Adrenal gland (tissue), 12 donors: ENCODE results near the gene FOXN3. TPM values are rescaled to one million over a fixed set of nuclear protein-coding genes. Genes with fewer than 3 reads are reported as not detected.
A peak's percentile ranks its signal among the peaks of the same experiment; 100 is the strongest.

ENCODE experiments used
- DNase-seq, 7 donors: peaks; one replicate each; pipeline ENCODE4 v3.0.0-alpha.2; 2019 to 2020
- H3K27ac ChIP-seq, 5 donors: fragments of 200-600 bp; sonication (generic) in 4 of 5; 1 replicate in 3 of 5; 2 replicates in 2 of 5; pipeline versions ENCODE4 v1.5.1 to v1.8.0; 2016 to 2020; ENCODE audit warnings: mild to moderate bottlenecking in 1 of 5
- H3K27me3 ChIP-seq: fragments of 200-600 bp; 2 replicates; pipeline ENCODE4 v1.8.0; 2021
- H3K36me3 ChIP-seq, 2 donors: fragments of 200-600 bp; replicated peaks in 1 of 2; 1 replicate in 1 of 2; 2 replicates in 1 of 2; pipeline versions ENCODE4 v1.5.1 to v1.8.0; 2018 to 2022
- H3K4me1 ChIP-seq, 2 donors: fragments of 200-600 bp; replicated peaks in 1 of 2; 1 replicate in 1 of 2; 2 replicates in 1 of 2; pipeline versions ENCODE4 v1.5.1 to v1.8.0; 2018 to 2021
- H3K4me3 ChIP-seq, 4 donors: fragments of 200-600 bp; sonication (generic) in 3 of 4; one replicate each; pipeline ENCODE4 v1.5.1; 2016 to 2018
- H3K9me3 ChIP-seq, 3 donors: fragments of 200-600 bp; sonication (generic) in 1 of 3; replicated peaks in 1 of 3; 1 replicate in 2 of 3; 2 replicates in 1 of 3; pipeline versions ENCODE4 v1.5.1 to v1.8.0; 2016 to 2021
- POLR2A ChIP-seq, 2 donors: fragments of 450-650 bp; IDR thresholded peaks; one replicate each; pipeline ENCODE4 v1.6.1; 2017; ENCODE audit warnings: antibody characterized with exemption in 2 of 2, mild to moderate bottlenecking in 2 of 2, moderate library complexity in 1 of 2
- WGBS, 4 donors: extraction: QIAGEN DNeasy Blood & Tissue Kit in 2 of 4; methylation state at CpG; one replicate each; pipeline versions ENCODE4 v1.1.5 to v1.1.7; 2013 to 2017; 5-methylcytosine and 5-hydroxymethylcytosine counted together
- intact Hi-C, 2 donors: fragments of 100-400 bp; cut with DNase I; formaldehyde crosslinking; loops; one replicate each; pipeline versions ENCODE4 v1.14.1 to v1.15.0; 2022 to 2023
- polyA plus RNA-seq, 3 donors: library from polyadenylated mRNA; stranded (reverse); fragments of 200-250 nt in 2 of 3; fragments of 350-450 nt in 1 of 3; fragmentation: Illumina TruSeq in 1 of 3; extraction: RNeasy Lipid Tissue Mini Kit (QIAGEN cat#74804) in 1 of 3; gene quantifications; one replicate each; pipeline ENCODE4 v1.2.3, GENCODE V29; 2013 to 2014
- total RNA-seq, 9 donors: library from RNA; depleted of rRNA in 4 of 9; stranded (reverse); fragments of >200 nt in 4 of 9; fragments of 120-200 nt in 1 of 9; fragmentation: NEBNext Ultra II Directional in 1 of 9; extraction: Animal tissue kit (Norgen Biotek cat#: 25700) in 1 of 9; gene quantifications; one replicate each; pipeline versions ENCODE4 v1.1.0 to v1.2.4, GENCODE V29; 2013 to 2023
- TF ChIP-seq, protein P1 (sequence below), 6 experiments: fragments of 450-650 bp in 4 of 6; fragments of 200-600 bp in 2 of 6; sonication (generic) in 1 of 6; IDR thresholded peaks; 1 replicate in 5 of 6; 2 replicates in 1 of 6; pipeline versions ENCODE4 v1.5.1 to v1.8.0; 2016 to 2021; ENCODE audit warnings: antibody characterized with exemption in 6 of 6, mild to moderate bottlenecking in 2 of 6, moderate library complexity in 1 of 6
- donor health status: healthy with polysubstance abuse.
- donor health status: Bipolar disorder and iron deficiency.
- donor health status: DM: yes; HTN: yes; CAD: no.
- donor health status: DM: no; HTN: no; CAD: no.
- donor health status: DM: no; HTN: no; CAD: no.
- donor health status: DM: yes; HTN: yes; CAD: no.

The FOXN3 gene
- total and polyA plus RNA-seq, 12 donors, result 10.7 to 131 (median 96.8) TPM

- Histone ChIP-seq H3K4me3 (no peak overlapping the region), H3K36me3 (no peaks in the 10 kb centered on the region), H3K27me3 (no peaks in the 10 kb centered on the region), H3K27ac (no peak overlapping the region), H3K4me1 (peaks cover 0 to 9% of the 10 kb centered on the region in 2 donors), H3K9me3 (no peaks in the 10 kb centered on the region)
- intact Hi-C loops, result no loop called here
- TF ChIP-seq, protein P1, sequence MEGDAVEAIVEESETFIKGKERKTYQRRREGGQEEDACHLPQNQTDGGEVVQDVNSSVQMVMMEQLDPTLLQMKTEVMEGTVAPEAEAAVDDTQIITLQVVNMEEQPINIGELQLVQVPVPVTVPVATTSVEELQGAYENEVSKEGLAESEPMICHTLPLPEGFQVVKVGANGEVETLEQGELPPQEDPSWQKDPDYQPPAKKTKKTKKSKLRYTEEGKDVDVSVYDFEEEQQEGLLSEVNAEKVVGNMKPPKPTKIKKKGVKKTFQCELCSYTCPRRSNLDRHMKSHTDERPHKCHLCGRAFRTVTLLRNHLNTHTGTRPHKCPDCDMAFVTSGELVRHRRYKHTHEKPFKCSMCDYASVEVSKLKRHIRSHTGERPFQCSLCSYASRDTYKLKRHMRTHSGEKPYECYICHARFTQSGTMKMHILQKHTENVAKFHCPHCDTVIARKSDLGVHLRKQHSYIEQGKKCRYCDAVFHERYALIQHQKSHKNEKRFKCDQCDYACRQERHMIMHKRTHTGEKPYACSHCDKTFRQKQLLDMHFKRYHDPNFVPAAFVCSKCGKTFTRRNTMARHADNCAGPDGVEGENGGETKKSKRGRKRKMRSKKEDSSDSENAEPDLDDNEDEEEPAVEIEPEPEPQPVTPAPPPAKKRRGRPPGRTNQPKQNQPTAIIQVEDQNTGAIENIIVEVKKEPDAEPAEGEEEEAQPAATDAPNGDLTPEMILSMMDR (IDR thresholded peaks at IDR 0.05), result no peak
- TF ChIP-seq POLR2A (IDR thresholded peaks at IDR 0.05), result no peak
- 47 to 64% (median 53%) methylated on average over 5 of the region's 5 CpGs for WGBS, 4 donors
- DNase-seq, result no peak
Observed at GRCh38 chr14:89221109-89221810, 195.8 kb downstream of the FOXN3 start.

GRCh38 chr14:89219051-89219450 is 198.0 kb downstream of the FOXN3 start:
- no peak for DNase-seq

DNA sequence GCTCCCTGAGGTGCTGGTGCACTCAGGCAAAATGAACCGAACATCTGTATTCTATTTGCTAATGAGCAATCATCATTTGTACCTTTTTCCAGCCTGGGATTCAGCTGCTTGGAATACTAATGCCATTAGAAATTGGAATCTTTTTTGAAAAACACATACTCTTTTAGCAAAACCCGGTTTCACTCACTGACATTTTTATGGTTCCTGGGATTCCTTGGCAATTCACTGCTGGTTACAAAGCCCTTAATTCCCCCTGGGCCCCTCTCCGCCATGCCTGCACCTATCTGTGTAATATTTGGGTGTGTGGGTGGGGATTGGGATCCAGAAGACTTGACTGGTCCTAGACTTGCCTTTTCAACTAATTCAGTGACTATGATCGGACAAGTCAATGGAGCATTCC is 199.1 kb downstream of the FOXN3 start:
- H3K4me3 ChIP-seq, result no peak overlapping the region
- no peaks in the 10 kb centered on the region for H3K36me3 ChIP-seq
- no peak for TF ChIP-seq POLR2A (IDR thresholded peaks at IDR 0.05)
- TF ChIP-seq, protein P1 (IDR thresholded peaks at IDR 0.05), result no peak
- H3K27ac ChIP-seq, result no peak overlapping the region
- WGBS, 4 donors, result 89 to 99% (median 96%) methylated on average over 4 of the region's 4 CpGs
- intact Hi-C loops, result no loop called here
- H3K27me3 ChIP-seq, result no peaks in the 10 kb centered on the region
- peaks cover 0 to 30% of the 10 kb centered on the region in 2 donors for H3K4me1 ChIP-seq
- DNase-seq, result no peak
- no peaks in the 10 kb centered on the region for H3K9me3 ChIP-seq

More at GRCh38 chr14:89219051-89219450, 198.0 kb downstream of the FOXN3 start:
- Histone ChIP-seq H3K36me3 (no peaks in the 10 kb centered on the region), H3K4me1 (peaks cover 0 to 30% of the 10 kb centered on the region in 2 donors), H3K4me3 (no peak overlapping the region), H3K9me3 (no peaks in the 10 kb centered on the region), H3K27me3 (no peaks in the 10 kb centered on the region), H3K27ac (no peak overlapping the region)
- intact Hi-C loops, result no loop called here
- 80 to 95% (median 91%) methylated on average over 6 of the region's 6 CpGs for WGBS, 4 donors
- TF ChIP-seq, protein P1 (IDR thresholded peaks at IDR 0.05), result no peak
- TF ChIP-seq POLR2A (IDR thresholded peaks at IDR 0.05), result no peak

DNA sequence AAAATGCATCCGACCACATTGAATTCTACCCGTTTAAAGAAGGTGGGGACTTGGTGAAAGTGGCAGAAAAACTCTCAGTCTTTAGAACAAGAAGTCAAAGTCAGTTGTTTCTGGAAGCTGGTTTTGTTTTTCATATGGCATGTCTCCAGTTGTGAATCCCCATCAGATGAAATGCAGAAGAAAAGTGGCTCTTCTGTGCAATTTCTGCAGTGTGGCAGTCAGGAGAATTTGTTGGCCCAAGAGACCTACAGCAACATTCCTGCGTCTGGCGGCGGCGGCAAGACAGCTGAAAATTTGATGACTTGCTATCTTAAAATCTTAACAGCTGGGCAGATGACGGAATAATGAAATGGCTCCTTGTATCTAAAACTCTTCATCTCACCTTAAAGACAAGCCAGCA is 201.5 kb downstream of the FOXN3 start:
- peaks cover 0 to 26% of the 10 kb centered on the region in 2 donors for H3K4me1 ChIP-seq
- H3K27me3 ChIP-seq, result no peaks in the 10 kb centered on the region
- 73 to 81% (median 80%) methylated on average over 7 of the region's 7 CpGs for WGBS, 4 donors
- DNase-seq, result peak in 1 of 7 donors; percentile 49
- H3K27ac ChIP-seq, result peak overlapping the region in 1 of 5 donors; percentile 2
- no peak overlapping the region for H3K4me3 ChIP-seq
- no peaks in the 10 kb centered on the region for H3K36me3 ChIP-seq
- intact Hi-C loops, result no loop called here
- TF ChIP-seq, protein P1 (IDR thresholded peaks at IDR 0.05), result no peak
- TF ChIP-seq POLR2A (IDR thresholded peaks at IDR 0.05), result no peak
- no peaks in the 10 kb centered on the region for H3K9me3 ChIP-seq
